ENCODE measurements around the gene LAP3. TPM values are rescaled to one million over a fixed set of nuclear protein-coding genes. Genes with fewer than 3 reads are reported as not detected.
"Not testable (repeated sequence)": the region's sequence is repeated elsewhere in the genome, so short reads cannot be mapped to it uniquely, and the experiment has no call there.

LAP3 gene
- polyA plus RNA-seq (2013, experiment 1 of 2): 49.7 TPM
- polyA plus RNA-seq (2013, experiment 2 of 2): 40.9 TPM

- peaks cover 6% of the 10 kb centered on the region; the same call in 1 of the 2 replicates for H3K4me1 ChIP-seq (ENCODE audit: insufficient read depth, low read length)
- under 1% methylated on average over 91 of the region's 91 CpGs for WGBS
- peaks cover 22% of the 10 kb centered on the region for H3K36me3 ChIP-seq (ENCODE audit: insufficient read depth, low read length)
- peak within 1 kb of the TSS; percentile 94 for H3K4me3 ChIP-seq (ENCODE audit: low read length)
- H3K27ac ChIP-seq (ENCODE audit: low read depth, low read length): peak within 1 kb of the TSS; percentile 84
- peak within 1 kb of the TSS; percentile 87 for H3K9ac ChIP-seq (ENCODE audit: low read depth, low read length)
- 0 out of 2 replicates have a peak, but pooled peaks cover 10% of the 10 kb centered on the region for H3K27me3 ChIP-seq (ENCODE audit: insufficient read depth, low read length)
- H3K9me3 ChIP-seq (ENCODE audit: insufficient read depth, low read depth, low read length): no peaks in the 10 kb centered on the region
Observed at GRCh38 chr4:17576932-17577664, at the start of gene LAP3. Gene LAP3, plus strand, starts transcription at chr4:17577198. Its CDS starts 268 bp downstream, at chr4:17577466.

- WGBS: 95% methylated on average over 10 of the region's 10 CpGs
- H3K9me3 ChIP-seq (ENCODE audit: insufficient read depth, low read depth, low read length): no peaks in the 10 kb centered on the region
- H3K36me3 ChIP-seq (ENCODE audit: insufficient read depth, low read length): no peaks in the 10 kb centered on the region
- H3K4me1 ChIP-seq (ENCODE audit: insufficient read depth, low read length): no peaks in the 10 kb centered on the region
- no peak overlapping the region for H3K9ac ChIP-seq (ENCODE audit: low read depth, low read length)
- no peak overlapping the region for H3K4me3 ChIP-seq (ENCODE audit: low read length)
- no peak overlapping the region for H3K27ac ChIP-seq (ENCODE audit: low read depth, low read length)
- H3K27me3 ChIP-seq (ENCODE audit: insufficient read depth, low read length): no peaks in the 10 kb centered on the region
Observed at GRCh38 chr4:17528551-17529165, 48.3 kb upstream of the LAP3 start.

GRCh38 chr4:17531538-17532285 is 45.3 kb upstream of the LAP3 start:
- H3K4me1 ChIP-seq (ENCODE audit: insufficient read depth, low read length): no peaks in the 10 kb centered on the region
- H3K27me3 ChIP-seq (ENCODE audit: insufficient read depth, low read length): no peaks in the 10 kb centered on the region
- 77% methylated on average over 8 of the region's 8 CpGs for WGBS
- H3K9ac ChIP-seq (ENCODE audit: low read depth, low read length): no peak overlapping the region
- no peaks in the 10 kb centered on the region for H3K9me3 ChIP-seq (ENCODE audit: insufficient read depth, low read depth, low read length)
- H3K27ac ChIP-seq (ENCODE audit: low read depth, low read length): no peak overlapping the region
- no peak overlapping the region for H3K4me3 ChIP-seq (ENCODE audit: low read length)
- no peaks in the 10 kb centered on the region for H3K36me3 ChIP-seq (ENCODE audit: insufficient read depth, low read length)

GRCh38 chr4:17534705-17535104 is 42.3 kb upstream of the LAP3 start:
- no peaks in the 10 kb centered on the region for H3K9me3 ChIP-seq (ENCODE audit: insufficient read depth, low read depth, low read length)
- H3K27me3 ChIP-seq (ENCODE audit: insufficient read depth, low read length): no peaks in the 10 kb centered on the region
- no peak overlapping the region for H3K9ac ChIP-seq (ENCODE audit: low read depth, low read length)
- no peaks in the 10 kb centered on the region for H3K4me1 ChIP-seq (ENCODE audit: insufficient read depth, low read length)
- WGBS: 97% methylated on average over 4 of the region's 4 CpGs
- no peaks in the 10 kb centered on the region for H3K36me3 ChIP-seq (ENCODE audit: insufficient read depth, low read length)
- H3K27ac ChIP-seq (ENCODE audit: low read depth, low read length): no peak overlapping the region
- H3K4me3 ChIP-seq (ENCODE audit: low read length): no peak overlapping the region

GRCh38 chr4:17535242-17535641 is 41.8 kb upstream of the LAP3 start:
- no peak overlapping the region for H3K27ac ChIP-seq (ENCODE audit: low read depth, low read length)
- no peaks in the 10 kb centered on the region for H3K9me3 ChIP-seq (ENCODE audit: insufficient read depth, low read depth, low read length)
- no peaks in the 10 kb centered on the region for H3K4me1 ChIP-seq (ENCODE audit: insufficient read depth, low read length)
- H3K36me3 ChIP-seq (ENCODE audit: insufficient read depth, low read length): no peaks in the 10 kb centered on the region
- no peak overlapping the region for H3K4me3 ChIP-seq (ENCODE audit: low read length)
- no peaks in the 10 kb centered on the region for H3K27me3 ChIP-seq (ENCODE audit: insufficient read depth, low read length)
- no peak overlapping the region for H3K9ac ChIP-seq (ENCODE audit: low read depth, low read length)
- 96% methylated on average over 3 of the region's 4 CpGs for WGBS

GRCh38 chr4:17535906-17536305 is 41.1 kb upstream of the LAP3 start:
- Histone ChIP-seq H3K27ac (ENCODE audit: low read depth, low read length) (no peak overlapping the region), H3K27me3 (ENCODE audit: insufficient read depth, low read length) (no peaks in the 10 kb centered on the region), H3K36me3 (ENCODE audit: insufficient read depth, low read length) (no peaks in the 10 kb centered on the region), H3K9ac (ENCODE audit: low read depth, low read length) (no peak overlapping the region), H3K9me3 (ENCODE audit: insufficient read depth, low read depth, low read length) (no peaks in the 10 kb centered on the region), H3K4me3 (ENCODE audit: low read length) (no peak overlapping the region), H3K4me1 (ENCODE audit: insufficient read depth, low read length) (no peaks in the 10 kb centered on the region)
- 95% methylated on average over 3 of the region's 3 CpGs for WGBS

- H3K27ac ChIP-seq (ENCODE audit: low read depth, low read length); H3K4me3 ChIP-seq (ENCODE audit: low read length); H3K4me1 ChIP-seq (ENCODE audit: insufficient read depth, low read length); H3K9ac ChIP-seq (ENCODE audit: low read depth, low read length); H3K36me3 ChIP-seq (ENCODE audit: insufficient read depth, low read length); H3K9me3 ChIP-seq (ENCODE audit: insufficient read depth, low read depth, low read length); H3K27me3 ChIP-seq (ENCODE audit: insufficient read depth, low read length): not testable (repeated sequence)
- 91% methylated on average over 5 of the region's 6 CpGs for WGBS
Observed at GRCh38 chr4:17537060-17537459, 39.9 kb upstream of the LAP3 start.

GRCh38 chr4:17544205-17544604 is 32.8 kb upstream of the LAP3 start:
- H3K4me3 ChIP-seq (ENCODE audit: low read length): no peak overlapping the region
- 31% methylated on average over 5 of the region's 6 CpGs for WGBS
- H3K4me1 ChIP-seq (ENCODE audit: insufficient read depth, low read length): peaks cover 9% of the 10 kb centered on the region
- peaks cover 10% of the 10 kb centered on the region; the same call in 1 of the 2 replicates for H3K27me3 ChIP-seq (ENCODE audit: insufficient read depth, low read length)
- H3K9ac ChIP-seq (ENCODE audit: low read depth, low read length): no peak overlapping the region
- H3K27ac ChIP-seq (ENCODE audit: low read depth, low read length): no peak overlapping the region
- no peaks in the 10 kb centered on the region for H3K36me3 ChIP-seq (ENCODE audit: insufficient read depth, low read length)
- no peaks in the 10 kb centered on the region for H3K9me3 ChIP-seq (ENCODE audit: insufficient read depth, low read depth, low read length)

- H3K36me3 ChIP-seq (ENCODE audit: insufficient read depth, low read length): no peaks in the 10 kb centered on the region
- no peaks in the 10 kb centered on the region for H3K9me3 ChIP-seq (ENCODE audit: insufficient read depth, low read depth, low read length)
- no peak overlapping the region for H3K9ac ChIP-seq (ENCODE audit: low read depth, low read length)
- peaks cover 10% of the 10 kb centered on the region; the same call in 1 of the 2 replicates for H3K27me3 ChIP-seq (ENCODE audit: insufficient read depth, low read length)
- no peak overlapping the region for H3K27ac ChIP-seq (ENCODE audit: low read depth, low read length)
- WGBS: 78% methylated on average over 3 of the region's 3 CpGs
- peaks cover 9% of the 10 kb centered on the region for H3K4me1 ChIP-seq (ENCODE audit: insufficient read depth, low read length)
- H3K4me3 ChIP-seq (ENCODE audit: low read length): no peak overlapping the region
Observed at GRCh38 chr4:17544831-17545234, 32.2 kb upstream of the LAP3 start.

- Histone ChIP-seq H3K9ac (ENCODE audit: low read depth, low read length) (no peak overlapping the region), H3K4me1 (ENCODE audit: insufficient read depth, low read length) (peaks cover 9% of the 10 kb centered on the region), H3K9me3 (ENCODE audit: insufficient read depth, low read depth, low read length) (no peaks in the 10 kb centered on the region), H3K36me3 (ENCODE audit: insufficient read depth, low read length) (no peaks in the 10 kb centered on the region), H3K27ac (ENCODE audit: low read depth, low read length) (no peak overlapping the region), H3K4me3 (ENCODE audit: low read length) (no peak overlapping the region), H3K27me3 (ENCODE audit: insufficient read depth, low read length) (peaks cover 10% of the 10 kb centered on the region; the same call in 1 of the 2 replicates)
- WGBS: 74% methylated on average over 10 of the region's 11 CpGs
Observed at GRCh38 chr4:17545374-17546140, 31.4 kb upstream of the LAP3 start.
